Muscle layer of colon (tissue), 2 donors: ENCODE measurements around the gene AFAP1.

Source experiments
- H3K27ac ChIP-seq: one replicate; pipeline ENCODE4 v1.7.0; 2013; ENCODE audit warnings: low read depth, mild to moderate bottlenecking, low read length, moderate library complexity
- H3K27me3 ChIP-seq, 2 donors: one replicate each; pipeline ENCODE4 v1.7.0; 2013; ENCODE audit warnings: low read length in 2 of 2, mild to moderate bottlenecking in 2 of 2; ENCODE audit not compliant: insufficient read depth in 2 of 2, control insufficient read depth in 1 of 2
- H3K36me3 ChIP-seq: one replicate; pipeline ENCODE4 v1.7.0; 2013; ENCODE audit warnings: mild to moderate bottlenecking, low read length; ENCODE audit not compliant: insufficient read depth
- H3K4me1 ChIP-seq: one replicate; pipeline ENCODE4 v1.7.0; 2013; ENCODE audit warnings: mild to moderate bottlenecking, low read length; ENCODE audit not compliant: insufficient read depth
- H3K4me3 ChIP-seq, 2 donors: one replicate each; pipeline ENCODE4 v1.7.0; 2013; ENCODE audit warnings: low read length in 2 of 2, low read depth in 1 of 2, mild to moderate bottlenecking in 1 of 2, moderate library complexity in 1 of 2
- H3K9ac ChIP-seq: one replicate; pipeline ENCODE4 v1.7.0; 2013; ENCODE audit warnings: low read length
- H3K9me3 ChIP-seq: one replicate; pipeline ENCODE4 v1.7.0; 2013; ENCODE audit warnings: mild to moderate bottlenecking, low read length
- donor health status: abdominal sarcoma.
- donor health status: Adenocarcinoma of cecum.

Gene AFAP1

GRCh38 chr4:7898385-7898784 lies 41.3 kb downstream of the AFAP1 start:
- no peak overlapping the region for H3K9ac ChIP-seq
- H3K36me3 ChIP-seq, result no peaks in the 10 kb centered on the region
- no peak overlapping the region for H3K27ac ChIP-seq
- H3K27me3 ChIP-seq, result no peaks in the 10 kb centered on the region
- no peak overlapping the region for H3K4me3 ChIP-seq
- H3K4me1 ChIP-seq, result peaks cover 60% of the 10 kb centered on the region
- no peaks in the 10 kb centered on the region for H3K9me3 ChIP-seq

DNA sequence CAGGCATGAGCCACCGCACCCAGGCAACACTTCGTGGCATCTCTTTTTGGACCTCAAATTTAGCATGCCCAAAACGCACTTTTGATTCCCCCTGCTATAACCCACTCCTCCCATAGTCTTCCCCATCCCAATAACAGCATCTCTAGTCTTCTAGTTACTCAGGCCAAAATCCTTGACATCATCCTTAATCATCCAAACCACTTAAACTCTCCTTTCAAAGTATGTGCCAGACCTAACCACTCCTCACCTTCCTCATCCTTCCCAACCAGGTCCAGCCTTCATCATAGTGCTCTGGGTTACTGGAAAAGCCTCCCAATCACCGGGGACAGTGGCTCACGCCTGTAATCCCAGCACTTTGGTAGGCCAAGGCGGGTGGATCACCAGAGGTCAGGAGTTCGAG lies 41.9 kb downstream of the AFAP1 start:
- Histone ChIP-seq H3K4me1 (peaks cover 59% of the 10 kb centered on the region), H3K27ac (no peak overlapping the region), H3K4me3 (no peak overlapping the region), H3K27me3 (no peaks in the 10 kb centered on the region), H3K36me3 (no peaks in the 10 kb centered on the region), H3K9ac (no peak overlapping the region), H3K9me3 (no peaks in the 10 kb centered on the region)

- Histone ChIP-seq H3K4me3 (no peak overlapping the region), H3K27ac (peak overlapping the region; percentile 67), H3K9ac (no peak overlapping the region), H3K4me1 (peaks cover 64% of the 10 kb centered on the region), H3K27me3 (no peaks in the 10 kb centered on the region), H3K9me3 (no peaks in the 10 kb centered on the region), H3K36me3 (no peaks in the 10 kb centered on the region)
Observed at GRCh38 chr4:7894677-7895181, 44.9 kb downstream of the AFAP1 start.

GRCh38 chr4:7894098-7894676 lies 45.5 kb downstream of the AFAP1 start:
- no peak overlapping the region for H3K9ac ChIP-seq
- H3K27ac ChIP-seq, result peak overlapping the region; percentile 67
- no peaks in the 10 kb centered on the region for H3K27me3 ChIP-seq

DNA sequence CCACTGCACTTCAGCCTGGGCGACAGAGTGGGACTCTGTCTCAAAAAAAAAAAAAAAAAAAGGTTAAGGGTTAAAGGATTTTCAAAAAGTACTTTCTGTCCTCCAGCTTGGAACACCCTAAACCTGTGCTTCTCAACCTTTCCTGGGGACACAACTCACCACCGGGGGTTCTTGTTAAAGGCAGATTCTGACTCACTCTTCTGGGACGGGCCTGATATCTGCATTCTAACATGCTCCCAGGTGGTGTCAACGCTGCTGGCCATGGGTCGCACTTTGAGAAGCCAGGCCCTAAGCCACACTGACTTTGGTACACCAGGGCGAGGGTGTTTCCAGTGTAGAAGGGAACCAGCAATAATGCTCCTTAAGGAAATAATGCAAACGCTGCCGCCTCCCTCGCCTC lies 46.1 kb downstream of the AFAP1 start:
- Histone ChIP-seq H3K4me3 (no peak overlapping the region), H3K36me3 (no peaks in the 10 kb centered on the region), H3K9ac (no peak overlapping the region), H3K4me1 (peaks cover 55% of the 10 kb centered on the region), H3K27me3 (no peaks in the 10 kb centered on the region), H3K9me3 (no peaks in the 10 kb centered on the region), H3K27ac (peak overlapping the region; percentile 19)

More at GRCh38 chr4:7894098-7894676, 45.5 kb downstream of the AFAP1 start:
- no peak overlapping the region for H3K4me3 ChIP-seq
- H3K36me3 ChIP-seq, result no peaks in the 10 kb centered on the region
- peaks cover 60% of the 10 kb centered on the region for H3K4me1 ChIP-seq
- H3K9me3 ChIP-seq, result no peaks in the 10 kb centered on the region

DNA sequence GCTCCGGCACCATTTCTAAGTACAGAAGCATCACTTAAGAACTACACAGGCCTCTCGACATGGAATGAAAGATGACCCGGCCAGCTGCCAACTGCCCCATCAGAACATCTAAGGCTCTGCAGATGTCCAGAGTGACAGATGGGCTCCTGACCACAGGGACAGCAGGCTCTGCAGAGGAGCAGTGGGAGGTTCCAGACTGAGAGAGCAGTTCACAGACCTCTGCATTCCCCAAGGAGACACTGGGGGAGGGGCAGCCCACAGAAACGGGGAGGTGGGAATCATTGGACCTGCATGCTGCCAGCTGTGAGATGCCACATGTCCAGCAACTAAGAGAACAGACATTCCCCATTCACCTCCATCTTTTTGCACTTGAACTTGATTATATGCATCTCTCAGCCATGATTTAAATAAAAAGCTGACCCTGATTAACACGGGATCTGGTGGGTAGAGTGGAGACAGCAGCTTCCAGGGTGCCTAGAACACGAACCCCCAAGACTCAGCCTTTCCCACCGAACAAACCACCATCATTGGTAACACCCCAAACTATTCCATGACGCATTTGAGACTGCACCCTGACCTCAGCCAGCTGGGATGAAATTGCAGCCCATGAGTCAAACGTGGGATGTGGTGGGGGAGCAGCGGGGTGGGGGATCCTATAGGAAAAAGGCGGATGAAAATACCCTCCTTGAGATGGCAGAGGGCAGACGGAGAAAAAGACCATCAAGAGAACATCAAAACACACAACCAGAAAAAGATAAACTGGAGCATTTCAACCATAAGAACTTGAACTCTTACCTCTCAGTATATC lies 47.2 kb downstream of the AFAP1 start:
- no peaks in the 10 kb centered on the region for H3K36me3 ChIP-seq
- no peak overlapping the region for H3K9ac ChIP-seq
- H3K27ac ChIP-seq, result peak overlapping the region; percentile 28
- H3K4me3 ChIP-seq, result no peak overlapping the region
- no peaks in the 10 kb centered on the region for H3K27me3 ChIP-seq
- H3K9me3 ChIP-seq, result no peaks in the 10 kb centered on the region
- peaks cover 50% of the 10 kb centered on the region for H3K4me1 ChIP-seq

- Histone ChIP-seq H3K4me3 (no peak overlapping the region), H3K27me3 (no peaks in the 10 kb centered on the region), H3K4me1 (peaks cover 59% of the 10 kb centered on the region), H3K9me3 (no peaks in the 10 kb centered on the region), H3K9ac (no peak overlapping the region), H3K36me3 (no peaks in the 10 kb centered on the region), H3K27ac (peak overlapping the region; percentile 65)
Observed at GRCh38 chr4:7890635-7891393, 48.8 kb downstream of the AFAP1 start.

GRCh38 chr4:7887436-7887835 lies 52.2 kb downstream of the AFAP1 start:
- no peak overlapping the region for H3K4me3 ChIP-seq
- H3K36me3 ChIP-seq, result no peaks in the 10 kb centered on the region
- peak overlapping the region; percentile 75 for H3K27ac ChIP-seq
- H3K4me1 ChIP-seq, result peaks cover 56% of the 10 kb centered on the region
- H3K9me3 ChIP-seq, result no peaks in the 10 kb centered on the region
- H3K9ac ChIP-seq, result no peak overlapping the region
- no peaks in the 10 kb centered on the region for H3K27me3 ChIP-seq

DNA sequence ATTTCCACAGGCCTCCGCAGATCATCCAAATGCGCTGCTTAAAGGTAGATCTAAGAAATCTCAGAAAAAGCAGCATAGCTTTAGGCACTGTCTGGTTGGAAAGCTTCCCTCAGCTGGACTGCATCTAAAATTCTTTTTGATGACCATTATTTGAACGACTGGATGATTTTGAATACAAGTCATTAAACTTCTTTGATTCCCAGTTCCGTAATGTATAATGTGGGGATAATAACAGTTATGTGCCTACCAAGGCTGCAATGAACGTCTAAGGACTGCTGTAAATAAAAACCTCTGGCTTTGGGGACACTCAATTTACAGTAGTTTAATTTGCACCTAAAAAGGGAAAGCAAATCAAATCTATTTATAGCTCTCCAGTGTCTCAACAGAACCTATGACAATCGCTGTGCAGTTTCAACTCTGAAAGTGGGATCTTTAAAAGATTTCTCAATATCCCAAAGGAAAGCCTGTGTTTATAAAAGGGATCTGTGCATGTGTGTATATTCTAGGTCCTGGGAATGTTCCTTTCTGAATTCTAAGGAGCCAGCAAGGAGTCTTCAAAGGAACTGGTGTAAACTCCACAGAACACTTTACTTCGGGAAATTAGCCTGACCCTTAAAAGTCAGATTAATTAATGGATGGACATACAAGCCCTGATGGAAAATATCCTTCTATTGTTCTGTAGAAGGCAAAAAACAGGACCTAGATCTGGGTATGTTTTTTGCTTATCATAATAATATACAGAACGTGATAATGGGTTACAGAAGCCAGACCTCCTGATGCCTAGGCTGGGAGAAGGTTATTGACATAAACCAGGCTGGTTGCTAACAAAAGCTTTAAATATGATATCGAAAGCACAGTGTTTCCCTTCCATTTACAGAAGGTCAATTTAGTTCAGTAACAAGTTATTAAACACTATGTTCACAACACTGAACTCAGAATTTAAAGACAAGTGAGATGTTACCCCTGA lies 53.4 kb downstream of the AFAP1 start:
- H3K9ac ChIP-seq, result peak overlapping the region; percentile 25
- H3K4me3 ChIP-seq, result peak overlapping the region in 1 of 2 donors; percentile 2
- no peaks in the 10 kb centered on the region for H3K9me3 ChIP-seq
- peak overlapping the region; percentile 75 for H3K27ac ChIP-seq
- no peaks in the 10 kb centered on the region for H3K36me3 ChIP-seq
- H3K4me1 ChIP-seq, result peaks cover 47% of the 10 kb centered on the region
- H3K27me3 ChIP-seq, result no peaks in the 10 kb centered on the region

DNA sequence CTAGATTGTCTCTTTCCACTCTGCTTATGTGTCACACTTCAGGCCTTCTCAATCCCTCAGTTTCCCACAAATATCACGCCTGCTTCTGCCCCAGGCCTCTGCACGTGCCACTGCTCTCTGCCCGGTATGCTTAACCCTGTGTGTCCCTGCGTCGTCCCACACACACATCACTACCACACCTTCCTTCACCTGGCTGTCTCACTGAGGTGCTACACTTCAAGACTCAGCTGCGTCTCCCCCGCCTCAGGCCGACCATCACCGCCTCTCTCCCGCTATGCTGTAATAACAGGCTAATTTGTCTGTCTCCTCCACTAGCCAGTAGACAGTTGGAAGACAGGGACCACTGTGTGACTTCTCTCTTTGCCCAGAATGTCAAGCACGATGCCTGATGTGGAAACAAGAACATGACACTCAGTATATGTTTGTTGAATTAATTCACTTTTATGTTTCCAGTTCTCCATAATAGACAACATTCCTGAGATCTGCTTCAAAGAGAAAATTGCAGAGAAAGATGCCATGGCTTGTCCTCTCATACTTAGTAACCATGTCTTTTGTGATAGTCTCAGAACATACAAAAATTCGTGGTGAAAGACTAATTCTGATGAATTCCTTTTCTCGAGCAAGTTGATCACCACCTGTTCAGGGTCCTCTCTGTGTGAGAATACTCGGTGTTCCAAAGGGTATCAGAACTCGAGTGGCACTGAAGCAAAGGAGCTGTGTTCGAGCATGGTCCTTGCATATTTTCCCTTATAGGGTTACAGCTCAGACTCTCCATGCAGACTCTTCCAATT lies 54.2 kb downstream of the AFAP1 start:
- H3K9me3 ChIP-seq, result no peaks in the 10 kb centered on the region
- H3K9ac ChIP-seq, result peak overlapping the region; percentile 7
- peaks cover 45% of the 10 kb centered on the region for H3K4me1 ChIP-seq
- H3K4me3 ChIP-seq, result no peak overlapping the region
- no peaks in the 10 kb centered on the region for H3K27me3 ChIP-seq
- H3K27ac ChIP-seq, result peak overlapping the region; percentile 75
- no peaks in the 10 kb centered on the region for H3K36me3 ChIP-seq
